ENCODE data around the gene HIGD1C. TPM values are rescaled to one million over a fixed set of nuclear protein-coding genes. Genes with fewer than 3 reads are reported as not detected.

Gene HIGD1C
- total RNA-seq, 1 experiment from 2014 or later = not detected

DNA sequence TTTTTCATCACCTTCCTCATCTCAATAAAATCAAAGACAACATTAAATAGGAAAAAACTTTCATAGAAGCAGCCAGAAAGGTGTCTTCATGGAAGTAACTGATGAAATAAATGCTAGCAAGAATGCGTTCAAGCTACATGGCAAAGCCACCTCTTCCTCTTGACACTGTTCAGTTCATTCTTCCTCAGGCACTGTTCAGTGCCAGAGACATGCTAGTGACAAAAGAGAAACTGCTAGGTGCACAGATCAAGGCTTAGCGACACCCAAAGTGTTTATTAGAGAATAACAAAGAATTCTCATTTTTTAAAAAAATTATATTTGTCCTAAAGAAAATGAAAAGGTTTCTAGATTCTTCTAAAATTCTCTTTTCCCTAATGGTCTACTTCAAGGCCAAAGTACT, 66.6 kb downstream of the HIGD1C start:
- CTCF ChIA-PET = interaction anchor here (0.5 to 0.8 kb wide), 2 partner anchors 9 to 199 kb away, joined by 3 to 4 read pairs; partner anchors contain the start of gene POU6F1
- no peaks in the 10 kb centered on the region for H3K36me3 Mint-ChIP-seq
- no peak for ATAC-seq

GRCh38 chr12:51019927-51020326, 67.6 kb downstream of the HIGD1C start:
- no peaks in the 10 kb centered on the region for H3K9me3 Mint-ChIP-seq
- H3K36me3 Mint-ChIP-seq = no peaks in the 10 kb centered on the region
- TF ChIP-seq FOXK1 (CRISPR knock-in tag; IDR thresholded peaks at IDR 0.05) = no peak
- H3K4me3 Mint-ChIP-seq = no peak overlapping the region
- ChIA-PET POLR2A (no interaction called here), CTCF (no interaction called here)
- H3K27ac Mint-ChIP-seq = no peak overlapping the region
- H3K4me1 Mint-ChIP-seq = peaks cover 18% of the 10 kb centered on the region
- DNase-seq (ENCODE audit: low spot score) = no peak
- H3K27me3 Mint-ChIP-seq (ENCODE audit: low read depth) = no peaks in the 10 kb centered on the region
- ATAC-seq = no peak

More for the DNA sequence above, 66.6 kb downstream of the HIGD1C start:
- Mint-ChIP-seq H3K4me1 (peaks cover 8% of the 10 kb centered on the region), H3K27me3 (ENCODE audit: low read depth) (no peaks in the 10 kb centered on the region), H3K27ac (no peak overlapping the region; the same call in 1 of the 2 replicates), H3K9me3 (no peaks in the 10 kb centered on the region), H3K4me3 (no peak overlapping the region)
- no peak for TF ChIP-seq HMGXB4 (CRISPR knock-in tag; IDR thresholded peaks at IDR 0.05)
- no peak for TF ChIP-seq ZNF512 (CRISPR knock-in tag; IDR thresholded peaks at IDR 0.05; ENCODE audit: borderline replicate concordance)
- no peak for TF ChIP-seq FOXJ3 (CRISPR knock-in tag; IDR thresholded peaks at IDR 0.05; ENCODE audit: borderline replicate concordance)
- TF ChIP-seq ELF4 (CRISPR knock-in tag; IDR thresholded peaks at IDR 0.05; ENCODE audit: low read depth) = no peak
- no peak for TF ChIP-seq ZNF281 (CRISPR knock-in tag; IDR thresholded peaks at IDR 0.05)
- no peak for TF ChIP-seq ETV6 (CRISPR knock-in tag; IDR thresholded peaks at IDR 0.05)
- TF ChIP-seq ESRRA (CRISPR knock-in tag; IDR thresholded peaks at IDR 0.05; ENCODE audit: borderline replicate concordance) = no peak
- no peak for TF ChIP-seq TCF7 (CRISPR knock-in tag; IDR thresholded peaks at IDR 0.05; ENCODE audit: low read depth)
- TF ChIP-seq NFATC4 (CRISPR knock-in tag; IDR thresholded peaks at IDR 0.05) = no peak
- no peak for TF ChIP-seq JAZF1 (CRISPR knock-in tag; IDR thresholded peaks at IDR 0.05)
- no peak for TF ChIP-seq NFYB (CRISPR knock-in tag; conservative IDR thresholded peaks at IDR 0.05; ENCODE audit: low read depth)
- TF ChIP-seq NR2C2 (CRISPR knock-in tag; IDR thresholded peaks at IDR 0.05) = no peak
- TF ChIP-seq, protein P1, sequence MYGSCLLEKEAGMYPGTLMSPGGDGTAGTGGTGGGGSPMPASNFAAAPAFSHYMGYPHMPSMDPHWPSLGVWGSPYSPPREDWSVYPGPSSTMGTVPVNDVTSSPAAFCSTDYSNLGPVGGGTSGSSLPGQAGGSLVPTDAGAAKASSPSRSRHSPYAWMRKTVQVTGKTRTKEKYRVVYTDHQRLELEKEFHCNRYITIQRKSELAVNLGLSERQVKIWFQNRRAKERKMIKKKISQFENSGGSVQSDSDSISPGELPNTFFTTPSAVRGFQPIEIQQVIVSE (CRISPR knock-in tag; IDR thresholded peaks at IDR 0.05; ENCODE audit: borderline replicate concordance) = no peak
- TF ChIP-seq ZNF416 (CRISPR knock-in tag; IDR thresholded peaks at IDR 0.05) = no peak
- DNase-seq (ENCODE audit: low spot score) = no peak
- POLR2A ChIA-PET = interaction anchor here (0.7 kb wide), 1 partner anchor 241 kb away, joined by 9 read pairs; no protein-coding TSS in a partner anchor

Other genes with a start within 250 kb of the HIGD1C start
- 34.6 to 36.6 TPM (median 34.8 TPM) in 3 replicates for gene ATF1, start 188.4 kb upstream of the HIGD1C start, total RNA-seq (2021)
- gene TMPRSS12, start 109.6 kb upstream of the HIGD1C start, total RNA-seq (2021) = not detected in 3 replicates
- gene SLC11A2, start 73.8 kb downstream of the HIGD1C start, total RNA-seq (2021) = 48.6 to 58.0 TPM (median 54.6 TPM) in 3 replicates
- gene LETMD1, start 95.8 kb downstream of the HIGD1C start, total RNA-seq (2021) = 43.3 to 45.9 TPM (median 45.8 TPM) in 3 replicates
- gene CSRNP2, start 131.1 kb downstream of the HIGD1C start, total RNA-seq (2021) = 33.7 to 36.1 TPM (median 34.2 TPM) in 3 replicates
- gene TFCP2, start 220.6 kb downstream of the HIGD1C start, total RNA-seq (2021) = 35.4 to 37.8 TPM (median 37.4 TPM) in 3 replicates

All from WTC11 (cell line).